HL-60 (cell line): Measurements from ENCODE around the gene DHX35.

Experiments
- CTCF ChIP-seq: IDR thresholded peaks from one replicate; pipeline ENCODE4 v1.5.1; 2011; ENCODE audit warnings: low read length, control low read depth, inconsistent platforms; ENCODE audit not compliant: insufficient read depth
- POLR2AphosphoS5 ChIP-seq: IDR thresholded peaks from 2 replicates; pipeline ENCODE4 v1.6.1; 2012; ENCODE audit warnings: low read depth

GRCh38 chr20:39036011-39036410 lies 73.9 kb downstream of the DHX35 start:
- TF ChIP-seq CTCF (no peak), POLR2AphosphoS5 (no peak)
